Thyroid gland (tissue), 4 donors: ENCODE data around the gene CCNJ.

Source experiments
- POLR2A ChIP-seq, 2 donors: fragments of 450-650 bp; IDR thresholded peaks; one replicate each; pipeline ENCODE4 v1.6.1; 2017; ENCODE audit warnings: antibody characterized with exemption in 2 of 2, mild to moderate bottlenecking in 2 of 2, moderate library complexity in 1 of 2
- TF ChIP-seq, protein P1 (sequence below), 6 experiments: fragments of 200-600 bp in 3 of 6; fragments of 450-650 bp in 3 of 6; sonication (generic) in 3 of 6; IDR thresholded peaks; one replicate each; pipeline ENCODE4 v1.5.1; 2016 to 2019; ENCODE audit warnings: antibody characterized with exemption in 6 of 6, mild to moderate bottlenecking in 2 of 6, inconsistent platforms in 1 of 6, moderate library complexity in 1 of 6

DNA sequence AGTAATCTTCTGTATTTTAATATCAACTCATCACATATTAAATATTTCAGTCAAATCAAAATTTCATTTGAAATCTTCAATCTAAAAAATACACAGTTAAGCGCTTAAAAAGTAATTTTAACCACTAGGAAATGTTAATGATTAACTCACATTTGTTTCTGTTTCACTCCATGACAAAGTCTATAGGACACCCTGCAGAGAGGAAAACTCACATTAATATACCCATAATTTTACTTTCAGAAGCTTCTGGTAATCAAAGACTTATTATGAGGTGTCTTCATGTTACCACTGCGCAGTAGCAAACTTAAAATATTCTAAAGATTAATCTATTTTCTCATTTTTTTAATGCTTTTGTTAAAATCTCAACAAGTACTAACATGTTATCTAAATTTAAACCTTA is 45.7 kb downstream of the CCNJ start:
- TF ChIP-seq, protein P1, sequence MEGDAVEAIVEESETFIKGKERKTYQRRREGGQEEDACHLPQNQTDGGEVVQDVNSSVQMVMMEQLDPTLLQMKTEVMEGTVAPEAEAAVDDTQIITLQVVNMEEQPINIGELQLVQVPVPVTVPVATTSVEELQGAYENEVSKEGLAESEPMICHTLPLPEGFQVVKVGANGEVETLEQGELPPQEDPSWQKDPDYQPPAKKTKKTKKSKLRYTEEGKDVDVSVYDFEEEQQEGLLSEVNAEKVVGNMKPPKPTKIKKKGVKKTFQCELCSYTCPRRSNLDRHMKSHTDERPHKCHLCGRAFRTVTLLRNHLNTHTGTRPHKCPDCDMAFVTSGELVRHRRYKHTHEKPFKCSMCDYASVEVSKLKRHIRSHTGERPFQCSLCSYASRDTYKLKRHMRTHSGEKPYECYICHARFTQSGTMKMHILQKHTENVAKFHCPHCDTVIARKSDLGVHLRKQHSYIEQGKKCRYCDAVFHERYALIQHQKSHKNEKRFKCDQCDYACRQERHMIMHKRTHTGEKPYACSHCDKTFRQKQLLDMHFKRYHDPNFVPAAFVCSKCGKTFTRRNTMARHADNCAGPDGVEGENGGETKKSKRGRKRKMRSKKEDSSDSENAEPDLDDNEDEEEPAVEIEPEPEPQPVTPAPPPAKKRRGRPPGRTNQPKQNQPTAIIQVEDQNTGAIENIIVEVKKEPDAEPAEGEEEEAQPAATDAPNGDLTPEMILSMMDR (IDR thresholded peaks at IDR 0.05) = no peak
- no peak for TF ChIP-seq POLR2A (IDR thresholded peaks at IDR 0.05)
